ENCODE data around the gene CBFA2T2.

DNA sequence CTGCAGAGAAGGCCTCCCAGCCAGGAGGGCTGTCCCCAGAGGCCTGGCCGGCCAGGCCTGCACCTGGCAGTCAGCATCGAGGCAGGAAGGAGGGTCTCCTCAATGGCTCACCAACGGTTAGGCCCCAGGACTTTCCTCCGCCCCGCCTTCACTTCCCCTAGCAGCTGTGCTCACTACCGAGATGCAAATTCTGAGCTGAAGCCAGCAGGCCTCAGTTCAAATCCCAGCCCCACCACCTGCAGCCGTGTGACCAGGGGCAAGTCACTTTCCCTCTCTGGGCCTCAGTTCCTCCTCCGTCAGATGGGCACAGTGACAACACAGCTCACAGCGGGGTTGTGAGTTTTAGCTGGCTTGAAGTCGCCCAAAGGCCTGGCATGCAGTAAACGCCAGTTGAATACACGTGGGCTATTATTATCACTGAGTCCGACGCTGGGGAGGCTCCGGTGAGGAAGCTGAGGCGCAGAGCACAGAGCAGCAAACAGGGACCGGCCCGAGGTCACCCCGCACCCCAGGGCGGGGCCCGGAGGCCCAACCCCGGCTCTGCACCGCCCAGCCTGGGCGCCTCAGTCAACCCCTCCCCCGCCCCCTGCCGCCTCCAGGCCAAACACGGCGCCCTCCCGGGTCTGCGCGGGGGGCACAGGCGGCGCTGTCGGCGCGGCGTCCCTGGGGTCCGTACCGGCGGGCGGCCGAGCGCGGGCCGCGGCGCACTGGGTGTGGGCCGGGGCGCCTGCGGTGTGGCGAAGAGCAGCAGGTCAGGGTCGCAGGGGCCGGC lies 195.6 kb downstream of the CBFA2T2 start:
- TF ChIP-seq, protein P1, sequence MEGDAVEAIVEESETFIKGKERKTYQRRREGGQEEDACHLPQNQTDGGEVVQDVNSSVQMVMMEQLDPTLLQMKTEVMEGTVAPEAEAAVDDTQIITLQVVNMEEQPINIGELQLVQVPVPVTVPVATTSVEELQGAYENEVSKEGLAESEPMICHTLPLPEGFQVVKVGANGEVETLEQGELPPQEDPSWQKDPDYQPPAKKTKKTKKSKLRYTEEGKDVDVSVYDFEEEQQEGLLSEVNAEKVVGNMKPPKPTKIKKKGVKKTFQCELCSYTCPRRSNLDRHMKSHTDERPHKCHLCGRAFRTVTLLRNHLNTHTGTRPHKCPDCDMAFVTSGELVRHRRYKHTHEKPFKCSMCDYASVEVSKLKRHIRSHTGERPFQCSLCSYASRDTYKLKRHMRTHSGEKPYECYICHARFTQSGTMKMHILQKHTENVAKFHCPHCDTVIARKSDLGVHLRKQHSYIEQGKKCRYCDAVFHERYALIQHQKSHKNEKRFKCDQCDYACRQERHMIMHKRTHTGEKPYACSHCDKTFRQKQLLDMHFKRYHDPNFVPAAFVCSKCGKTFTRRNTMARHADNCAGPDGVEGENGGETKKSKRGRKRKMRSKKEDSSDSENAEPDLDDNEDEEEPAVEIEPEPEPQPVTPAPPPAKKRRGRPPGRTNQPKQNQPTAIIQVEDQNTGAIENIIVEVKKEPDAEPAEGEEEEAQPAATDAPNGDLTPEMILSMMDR (conservative IDR thresholded peaks at IDR 0.05 in 1 of 2, IDR thresholded peaks at IDR 0.05 in 1 of 2; ENCODE audit: extremely low read depth in 1 of 2, insufficient read depth in 1 of 2, low read depth in 1 of 2, low read length in 2 of 2), result no peak
- TF ChIP-seq EZH2 (IDR thresholded peaks at IDR 0.05; ENCODE audit: borderline replicate concordance, low read length), result no peak
